ENCODE measurements around the gene COLEC11.

DNA sequence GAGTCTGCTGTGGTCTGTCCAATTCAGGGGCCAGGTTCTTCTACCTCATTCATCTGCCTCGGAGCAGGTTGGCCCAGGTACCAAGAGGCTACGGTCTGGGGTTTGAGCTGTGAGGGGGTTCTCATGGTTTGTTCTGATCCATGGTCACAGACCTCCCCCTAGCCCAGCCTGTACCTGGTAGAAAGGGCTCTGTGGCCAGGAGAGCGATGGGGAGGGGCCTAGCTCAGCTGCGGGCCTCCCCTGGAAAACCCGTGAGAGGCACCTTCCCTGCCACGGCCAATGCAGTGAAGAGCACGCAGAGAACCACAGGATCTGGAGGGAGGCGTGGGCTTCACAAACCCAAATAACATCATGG, 43.5 kb downstream of the COLEC11 start:
- TF ChIP-seq, protein P1, sequence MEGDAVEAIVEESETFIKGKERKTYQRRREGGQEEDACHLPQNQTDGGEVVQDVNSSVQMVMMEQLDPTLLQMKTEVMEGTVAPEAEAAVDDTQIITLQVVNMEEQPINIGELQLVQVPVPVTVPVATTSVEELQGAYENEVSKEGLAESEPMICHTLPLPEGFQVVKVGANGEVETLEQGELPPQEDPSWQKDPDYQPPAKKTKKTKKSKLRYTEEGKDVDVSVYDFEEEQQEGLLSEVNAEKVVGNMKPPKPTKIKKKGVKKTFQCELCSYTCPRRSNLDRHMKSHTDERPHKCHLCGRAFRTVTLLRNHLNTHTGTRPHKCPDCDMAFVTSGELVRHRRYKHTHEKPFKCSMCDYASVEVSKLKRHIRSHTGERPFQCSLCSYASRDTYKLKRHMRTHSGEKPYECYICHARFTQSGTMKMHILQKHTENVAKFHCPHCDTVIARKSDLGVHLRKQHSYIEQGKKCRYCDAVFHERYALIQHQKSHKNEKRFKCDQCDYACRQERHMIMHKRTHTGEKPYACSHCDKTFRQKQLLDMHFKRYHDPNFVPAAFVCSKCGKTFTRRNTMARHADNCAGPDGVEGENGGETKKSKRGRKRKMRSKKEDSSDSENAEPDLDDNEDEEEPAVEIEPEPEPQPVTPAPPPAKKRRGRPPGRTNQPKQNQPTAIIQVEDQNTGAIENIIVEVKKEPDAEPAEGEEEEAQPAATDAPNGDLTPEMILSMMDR (IDR thresholded peaks at IDR 0.05), result no peak
- TF ChIP-seq POLR2AphosphoS5 (IDR thresholded peaks at IDR 0.05), result no peak
- no peak for TF ChIP-seq POLR2A (IDR thresholded peaks at IDR 0.05; ENCODE audit: low read depth)

Measured in esophagus muscularis mucosa (tissue), 3 donors.